Measurements from ENCODE around the gene INTS6L. TPM values are rescaled to one million over a fixed set of nuclear protein-coding genes. Genes with fewer than 3 reads are reported as not detected.

The INTS6L gene
- total RNA-seq: 3.7 TPM
- long read RNA-seq, partial matches to known transcripts: 1 of 3 reads
- long read RNA-seq, other reads (novel, unspliced or antisense): 2 of 3 reads

- DNase-seq (ENCODE audit: low spot score): peak; percentile 93
- intact Hi-C loops (cut with DNase I): no loop called here
Measured at GRCh38 chrX:135520553-135521404, at the start of gene INTS6L. INTS6L (plus strand) TSS chrX:135520660; CDS start chrX:135520993, 333 bp downstream.

DNA sequence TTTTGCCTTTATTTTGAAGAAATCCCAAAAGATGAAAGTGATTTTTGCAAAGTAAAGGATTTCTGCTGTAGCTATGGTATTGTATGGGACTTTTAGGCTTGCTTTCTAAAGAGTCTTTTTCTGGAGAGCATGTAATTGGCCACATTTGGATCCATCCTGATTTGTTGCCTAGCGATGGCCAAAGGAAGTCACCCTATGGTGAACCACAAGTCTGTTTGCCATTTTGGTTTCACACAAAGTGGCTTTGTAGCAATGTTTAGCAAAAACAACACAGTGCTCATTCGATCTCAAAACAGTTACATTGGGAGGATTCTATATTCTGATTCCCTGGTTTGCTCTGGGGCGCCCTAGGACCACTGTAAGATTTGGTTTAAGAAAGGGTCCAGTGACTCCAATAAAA lies 44.1 kb upstream of the INTS6L start:
- intact Hi-C loops (cut with DNase I): no loop called here
- no peak for DNase-seq (ENCODE audit: low spot score)

- no peak for DNase-seq (ENCODE audit: low spot score)
- intact Hi-C loops (cut with DNase I): no loop called here
Measured at GRCh38 chrX:135477576-135477975, 42.9 kb upstream of the INTS6L start.

- intact Hi-C loops (cut with DNase I): loop anchor here (5.0 to 10.0 kb wide), 2 partner anchors 92 to 455 kb away; no protein-coding TSS in a partner anchor
Measured at GRCh38 chrX:135480076-135480475, 40.4 kb upstream of the INTS6L start.

DNA sequence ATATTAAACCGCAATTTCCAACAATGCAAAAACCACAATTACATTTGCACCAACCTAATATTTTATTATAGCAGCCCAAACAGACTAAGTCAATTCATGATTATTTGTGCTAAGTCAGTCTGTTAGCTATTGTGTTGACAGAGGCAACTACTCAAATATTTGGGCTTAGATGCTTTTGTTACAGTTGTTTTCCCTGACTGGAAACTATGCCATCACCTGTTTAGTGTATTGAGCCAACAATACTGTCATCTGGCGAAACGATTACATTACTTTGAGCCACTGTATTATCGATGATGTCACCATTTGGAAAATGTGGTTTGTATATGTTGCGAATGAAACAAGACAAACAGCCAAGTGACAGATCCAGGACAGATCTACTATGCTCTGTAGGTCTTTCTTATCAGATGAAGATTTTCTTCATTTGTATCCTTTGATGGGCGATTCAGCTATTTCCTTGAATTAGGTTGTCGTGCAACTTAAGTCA lies 38.7 kb upstream of the INTS6L start:
- DNase-seq (ENCODE audit: low spot score): no peak
- intact Hi-C loops (cut with DNase I): loop anchor here (5.0 to 10.0 kb wide), 2 partner anchors 91 to 453 kb away; no protein-coding TSS in a partner anchor

More at GRCh38 chrX:135480076-135480475, 40.4 kb upstream of the INTS6L start:
- DNase-seq (ENCODE audit: low spot score): no peak

- DNase-seq (ENCODE audit: low spot score): no peak
- intact Hi-C loops (cut with DNase I): loop anchor here (5.0 to 10.0 kb wide), 2 partner anchors 88 to 450 kb away; no protein-coding TSS in a partner anchor
Measured at GRCh38 chrX:135484641-135485289, 35.7 kb upstream of the INTS6L start.

- no peak for DNase-seq (ENCODE audit: low spot score)
- intact Hi-C loops (cut with DNase I): loop anchor here (10.0 kb wide), 1 partner anchor 445 kb away; no protein-coding TSS in a partner anchor
Measured at GRCh38 chrX:135489542-135489941, 30.9 kb upstream of the INTS6L start.

GRCh38 chrX:135490979-135491514 lies 29.4 kb upstream of the INTS6L start:
- DNase-seq (ENCODE audit: low spot score): no peak
- intact Hi-C loops (cut with DNase I): no loop called here

GRCh38 chrX:135494453-135494852 lies 26.0 kb upstream of the INTS6L start:
- no peak for DNase-seq (ENCODE audit: low spot score)
- intact Hi-C loops (cut with DNase I): no loop called here

GRCh38 chrX:135497736-135498135 lies 22.7 kb upstream of the INTS6L start:
- no peak for DNase-seq (ENCODE audit: low spot score)
- intact Hi-C loops (cut with DNase I): no loop called here

- intact Hi-C loops (cut with DNase I): no loop called here
- DNase-seq (ENCODE audit: low spot score): no peak
Measured at GRCh38 chrX:135498236-135498635, 22.2 kb upstream of the INTS6L start.

- no peak for DNase-seq (ENCODE audit: low spot score)
- intact Hi-C loops (cut with DNase I): no loop called here
Measured at GRCh38 chrX:135505351-135505750, 15.1 kb upstream of the INTS6L start.

DNA sequence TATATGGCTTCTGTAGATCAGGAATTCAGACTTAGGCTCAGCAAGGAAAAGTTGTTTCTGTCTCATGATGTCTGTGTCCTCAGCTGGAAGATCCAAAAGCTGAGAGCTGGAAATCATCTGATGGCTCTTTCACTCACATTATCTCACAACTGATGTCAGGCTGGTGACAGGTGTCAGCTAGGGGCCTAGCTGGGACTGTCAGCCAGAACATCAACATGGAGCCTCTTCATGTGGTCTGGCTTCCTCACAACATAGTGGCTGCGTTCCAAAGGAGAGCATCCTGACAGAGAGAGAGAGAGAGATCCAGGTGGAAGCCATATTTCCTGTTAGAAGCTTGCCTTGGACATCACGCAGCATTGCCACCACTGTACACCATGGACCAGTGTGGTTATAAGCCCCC lies 10.6 kb upstream of the INTS6L start:
- DNase-seq (ENCODE audit: low spot score): no peak
- intact Hi-C loops (cut with DNase I): no loop called here

- DNase-seq (ENCODE audit: low spot score): no peak
- intact Hi-C loops (cut with DNase I): no loop called here
Measured at GRCh38 chrX:135512508-135513129, 7.8 kb upstream of the INTS6L start.

GRCh38 chrX:135513130-135513515 lies 7.3 kb upstream of the INTS6L start:
- intact Hi-C loops (cut with DNase I): no loop called here
- no peak for DNase-seq (ENCODE audit: low spot score)

DNA sequence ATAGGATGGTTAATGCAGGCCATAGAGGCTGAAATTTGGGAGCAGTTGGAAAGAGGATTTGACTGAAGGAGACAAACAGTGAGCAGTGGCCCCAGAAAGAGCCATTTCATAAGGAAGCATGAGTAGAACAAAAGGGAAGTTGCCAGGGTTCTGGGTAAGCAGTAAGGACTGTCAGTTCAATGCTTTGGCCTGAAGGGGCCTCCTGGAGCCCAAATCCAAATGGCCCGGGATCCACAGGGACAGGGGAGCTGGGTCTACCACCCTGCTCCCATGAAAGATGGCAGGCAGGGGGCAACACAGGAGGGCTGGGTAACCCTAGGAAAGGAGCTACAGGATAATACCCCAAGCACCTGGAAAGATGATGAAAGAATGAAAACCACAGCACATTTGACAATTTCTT lies 4.1 kb upstream of the INTS6L start:
- intact Hi-C loops (cut with DNase I): no loop called here
- no peak for DNase-seq (ENCODE audit: low spot score)

DNA sequence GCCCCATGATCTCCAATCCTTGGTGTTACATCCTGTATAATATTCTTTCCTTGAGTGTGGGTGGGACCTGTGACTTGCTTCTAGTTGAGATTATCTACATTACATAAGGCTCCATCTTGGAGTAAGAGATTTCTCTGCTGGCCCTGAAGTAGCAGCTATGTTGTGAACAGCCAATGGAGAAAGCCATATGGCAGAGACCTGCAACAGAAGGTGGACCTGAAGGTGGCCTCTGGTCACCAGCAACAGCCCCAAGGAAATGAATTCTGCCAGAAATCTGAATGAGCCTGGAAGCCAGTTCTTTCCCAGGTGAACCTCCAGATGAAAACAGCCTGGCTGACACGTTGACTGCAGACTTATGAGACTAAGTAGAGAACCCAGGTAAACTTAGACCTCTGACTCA lies 2.3 kb upstream of the INTS6L start:
- intact Hi-C loops (cut with DNase I): no loop called here

GRCh38 chrX:135520022-135520552 lies 373 bp upstream of the INTS6L start:
- intact Hi-C loops (cut with DNase I): no loop called here
- no peak for DNase-seq (ENCODE audit: low spot score)

More for the DNA sequence above, 2.3 kb upstream of the INTS6L start:
- no peak for DNase-seq (ENCODE audit: low spot score)

DNA sequence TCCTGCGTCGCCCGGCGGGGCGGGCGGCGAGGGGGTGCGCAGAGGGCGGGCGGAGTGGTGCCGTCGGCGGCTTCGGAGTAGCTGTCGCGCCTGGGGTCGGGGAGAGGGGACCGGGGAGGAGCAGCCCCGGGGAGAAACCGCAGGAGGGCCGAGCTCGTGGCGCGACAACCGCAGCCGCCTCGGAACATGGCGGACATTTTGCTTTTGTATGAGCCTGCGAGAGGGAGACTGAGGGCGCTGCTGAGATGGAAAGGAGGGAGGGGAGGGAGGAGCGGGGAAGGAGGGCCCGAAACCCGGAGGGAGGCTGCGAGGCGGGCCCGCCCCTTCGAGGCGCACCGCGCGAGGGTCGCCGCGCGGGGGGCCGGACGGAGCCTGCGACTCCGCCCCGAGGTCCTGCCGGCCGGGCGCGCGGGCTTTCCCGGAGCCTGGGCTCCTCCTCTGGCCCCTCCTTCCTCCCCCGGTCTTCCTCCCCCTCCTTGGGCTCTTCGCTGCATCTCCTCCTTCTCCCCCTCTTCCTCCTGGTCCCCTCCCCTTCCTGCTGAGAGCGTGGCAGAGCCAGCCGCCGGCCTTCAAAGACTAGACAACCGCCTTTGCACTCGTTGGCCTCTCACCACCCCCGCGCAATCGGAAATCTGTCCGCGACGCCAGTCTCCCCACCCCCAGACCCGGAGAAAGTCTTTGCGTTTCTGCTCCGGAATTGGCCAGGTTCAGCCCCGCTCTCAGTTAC lies 1.1 kb downstream of the INTS6L start:
- peak; percentile 92 for DNase-seq (ENCODE audit: low spot score)
- intact Hi-C loops (cut with DNase I): no loop called here

All from cardiac septum (tissue), 1 donor.